Muscle layer of colon (tissue), 2 donors: ENCODE measurements around the gene PRR36.

ENCODE experiments used
- H3K27ac ChIP-seq: one replicate; pipeline ENCODE4 v1.7.0; 2013; ENCODE audit warnings: low read depth, mild to moderate bottlenecking, low read length, moderate library complexity
- H3K27me3 ChIP-seq, 2 donors: one replicate each; pipeline ENCODE4 v1.7.0; 2013; ENCODE audit warnings: low read length in 2 of 2, mild to moderate bottlenecking in 2 of 2; ENCODE audit not compliant: insufficient read depth in 2 of 2, control insufficient read depth in 1 of 2
- H3K36me3 ChIP-seq: one replicate; pipeline ENCODE4 v1.7.0; 2013; ENCODE audit warnings: mild to moderate bottlenecking, low read length; ENCODE audit not compliant: insufficient read depth
- H3K4me1 ChIP-seq: one replicate; pipeline ENCODE4 v1.7.0; 2013; ENCODE audit warnings: mild to moderate bottlenecking, low read length; ENCODE audit not compliant: insufficient read depth
- H3K4me3 ChIP-seq, 2 donors: one replicate each; pipeline ENCODE4 v1.7.0; 2013; ENCODE audit warnings: low read length in 2 of 2, low read depth in 1 of 2, mild to moderate bottlenecking in 1 of 2, moderate library complexity in 1 of 2
- H3K9ac ChIP-seq: one replicate; pipeline ENCODE4 v1.7.0; 2013; ENCODE audit warnings: low read length
- H3K9me3 ChIP-seq: one replicate; pipeline ENCODE4 v1.7.0; 2013; ENCODE audit warnings: mild to moderate bottlenecking, low read length
- donor health status: abdominal sarcoma.
- donor health status: Adenocarcinoma of cecum.

The PRR36 gene

DNA sequence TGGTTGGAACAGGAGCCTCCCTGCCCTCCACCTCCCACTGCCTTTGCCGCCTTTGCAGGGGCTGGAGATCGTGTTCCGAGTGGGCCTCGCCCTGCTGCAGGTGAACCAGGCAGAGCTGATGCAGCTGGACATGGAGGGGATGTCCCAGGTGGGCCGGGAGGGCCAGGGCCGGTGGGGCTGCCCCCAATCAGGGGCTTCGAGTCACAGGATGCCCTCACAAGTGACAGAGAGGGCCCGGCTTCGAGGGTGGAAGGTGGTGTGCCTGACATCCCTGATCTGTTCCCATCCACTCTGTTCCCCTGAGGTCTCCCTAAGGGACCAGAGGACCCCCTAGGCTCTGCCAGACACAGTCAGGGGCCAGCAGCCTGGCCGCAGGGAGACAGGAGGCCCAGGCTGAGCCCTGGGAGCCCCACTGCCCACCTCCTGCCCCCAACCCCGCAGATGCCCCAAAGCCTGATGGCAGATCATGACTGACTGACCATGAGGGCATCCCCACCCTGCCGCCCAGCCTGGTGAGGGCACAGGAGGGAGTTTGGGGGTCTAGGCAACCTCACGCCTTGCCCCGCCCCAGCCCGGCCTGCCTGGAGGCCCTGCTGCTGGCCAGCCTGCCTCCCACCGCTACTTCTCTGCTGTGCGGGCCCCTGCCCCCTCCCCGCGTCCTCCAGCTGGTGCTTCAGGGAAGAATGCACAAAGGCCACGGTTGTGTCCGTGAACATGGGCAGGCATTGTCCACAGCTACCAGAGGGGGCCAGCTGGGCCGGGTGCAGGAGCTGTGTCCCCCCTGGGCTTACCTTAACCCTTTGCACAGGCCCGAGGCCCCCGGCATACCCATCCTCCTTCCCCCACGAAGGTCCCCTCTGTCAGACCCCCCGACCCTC is 22.3 kb downstream of the PRR36 start:
- Histone ChIP-seq H3K9me3 (no peaks in the 10 kb centered on the region), H3K9ac (no peak overlapping the region), H3K27ac (no peak overlapping the region), H3K36me3 (peaks cover 4% of the 10 kb centered on the region), H3K27me3 (peaks cover 0 to 20% of the 10 kb centered on the region in 2 donors), H3K4me1 (no peaks in the 10 kb centered on the region), H3K4me3 (no peak overlapping the region)

DNA sequence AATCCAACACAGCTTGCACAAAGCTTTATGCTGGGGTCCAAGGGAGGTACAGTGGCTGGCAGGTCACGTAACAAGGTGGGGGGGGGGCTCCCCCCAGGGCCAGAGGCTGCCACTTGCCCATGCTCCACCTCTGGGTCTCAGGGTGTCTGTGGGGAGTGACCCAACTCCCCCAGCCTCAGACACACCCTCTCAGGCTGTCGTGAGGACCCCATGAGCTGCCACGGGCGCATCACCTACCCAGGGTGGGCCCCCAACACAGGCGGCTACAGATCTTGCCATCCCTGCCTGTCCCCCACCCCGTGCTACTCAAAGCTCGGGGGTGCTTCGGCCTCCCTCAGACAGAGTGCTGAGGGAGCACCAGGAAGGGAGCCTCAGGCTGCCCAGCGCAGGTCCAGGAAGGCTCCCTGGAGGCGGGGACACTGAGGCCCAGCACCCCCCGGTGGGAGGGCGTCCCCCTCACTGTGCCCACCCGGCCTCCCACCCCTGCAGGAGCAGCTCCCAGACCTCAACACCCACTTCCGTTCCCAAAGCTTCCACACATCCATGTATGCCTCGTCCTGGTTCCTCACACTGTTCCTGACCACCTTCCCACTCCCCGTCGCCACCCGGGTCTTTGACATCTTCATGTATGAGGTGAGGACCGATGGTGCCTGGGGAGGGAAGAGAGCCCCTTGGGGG is 23.1 kb downstream of the PRR36 start:
- peaks cover 0 to 12% of the 10 kb centered on the region in 2 donors for H3K27me3 ChIP-seq
- no peak overlapping the region for H3K4me3 ChIP-seq
- H3K4me1 ChIP-seq: no peaks in the 10 kb centered on the region
- no peak overlapping the region for H3K9ac ChIP-seq
- no peaks in the 10 kb centered on the region for H3K9me3 ChIP-seq
- no peak overlapping the region for H3K27ac ChIP-seq
- peaks cover 3% of the 10 kb centered on the region for H3K36me3 ChIP-seq

DNA sequence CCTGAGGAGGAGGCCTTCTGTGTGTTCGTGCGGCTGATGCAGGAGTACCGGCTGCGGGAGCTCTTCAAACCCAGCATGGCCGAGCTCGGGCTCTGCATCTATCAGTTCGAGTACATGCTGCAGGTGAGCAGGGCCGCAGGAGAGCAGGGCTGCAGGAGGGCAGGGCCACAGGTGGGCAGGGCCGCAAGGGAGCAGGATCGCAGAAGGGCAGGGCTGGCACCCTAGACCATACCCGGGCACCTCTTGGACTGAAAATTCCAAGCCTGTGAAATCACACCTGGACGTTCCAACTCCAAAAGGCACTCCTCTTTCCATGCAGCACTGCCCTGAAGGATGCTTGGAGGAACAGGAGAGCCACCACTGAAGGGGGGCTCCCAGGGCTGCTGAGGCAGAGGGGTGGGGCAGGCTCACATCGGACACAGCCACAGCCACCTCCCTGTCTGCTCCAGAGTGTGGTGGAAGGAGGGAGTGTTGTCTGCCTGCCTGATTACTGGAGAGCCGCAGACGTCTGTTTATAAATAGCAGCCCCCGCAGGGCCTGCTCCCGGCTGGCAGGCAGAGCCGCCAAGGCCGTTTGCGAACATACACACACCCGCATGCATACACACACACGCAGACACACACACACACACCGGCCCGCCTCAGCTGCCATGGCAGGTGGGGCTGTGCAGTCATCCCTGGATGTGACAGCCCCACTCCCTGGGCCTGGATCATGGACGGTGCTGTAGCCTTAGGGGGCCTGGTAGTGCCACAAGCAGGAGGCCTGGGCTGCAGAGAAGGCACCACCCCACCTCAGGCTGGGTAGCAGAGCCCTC is 24.0 kb downstream of the PRR36 start:
- H3K27ac ChIP-seq: no peak overlapping the region
- no peaks in the 10 kb centered on the region for H3K9me3 ChIP-seq
- H3K4me3 ChIP-seq: no peak overlapping the region
- no peaks in the 10 kb centered on the region for H3K36me3 ChIP-seq
- H3K4me1 ChIP-seq: no peaks in the 10 kb centered on the region
- H3K27me3 ChIP-seq: peaks cover 0 to 8% of the 10 kb centered on the region in 2 donors
- H3K9ac ChIP-seq: no peak overlapping the region

DNA sequence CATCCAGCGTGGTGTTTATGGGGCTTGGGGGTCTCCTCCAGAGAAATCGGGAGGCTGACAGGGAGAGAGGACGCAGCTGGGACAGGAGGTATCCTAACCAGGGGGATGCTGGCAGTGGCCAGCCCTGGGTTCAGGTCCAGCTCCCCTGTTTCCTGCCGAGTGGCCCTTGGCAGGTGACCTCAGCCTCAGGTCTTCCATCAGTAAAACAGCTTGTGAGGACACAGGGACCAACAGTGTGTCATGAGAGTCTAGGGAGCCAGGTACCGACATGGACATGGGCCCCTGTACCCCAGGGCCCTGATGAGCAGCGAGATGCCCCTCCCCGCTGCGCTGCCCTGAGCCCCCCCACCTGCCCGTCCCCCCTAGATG is 24.6 kb downstream of the PRR36 start:
- no peak overlapping the region for H3K4me3 ChIP-seq
- H3K27ac ChIP-seq: no peak overlapping the region
- H3K9ac ChIP-seq: no peak overlapping the region
- H3K9me3 ChIP-seq: no peaks in the 10 kb centered on the region
- no peaks in the 10 kb centered on the region for H3K36me3 ChIP-seq
- no peaks in the 10 kb centered on the region for H3K4me1 ChIP-seq
- H3K27me3 ChIP-seq: peaks cover 0 to 5% of the 10 kb centered on the region in 2 donors

DNA sequence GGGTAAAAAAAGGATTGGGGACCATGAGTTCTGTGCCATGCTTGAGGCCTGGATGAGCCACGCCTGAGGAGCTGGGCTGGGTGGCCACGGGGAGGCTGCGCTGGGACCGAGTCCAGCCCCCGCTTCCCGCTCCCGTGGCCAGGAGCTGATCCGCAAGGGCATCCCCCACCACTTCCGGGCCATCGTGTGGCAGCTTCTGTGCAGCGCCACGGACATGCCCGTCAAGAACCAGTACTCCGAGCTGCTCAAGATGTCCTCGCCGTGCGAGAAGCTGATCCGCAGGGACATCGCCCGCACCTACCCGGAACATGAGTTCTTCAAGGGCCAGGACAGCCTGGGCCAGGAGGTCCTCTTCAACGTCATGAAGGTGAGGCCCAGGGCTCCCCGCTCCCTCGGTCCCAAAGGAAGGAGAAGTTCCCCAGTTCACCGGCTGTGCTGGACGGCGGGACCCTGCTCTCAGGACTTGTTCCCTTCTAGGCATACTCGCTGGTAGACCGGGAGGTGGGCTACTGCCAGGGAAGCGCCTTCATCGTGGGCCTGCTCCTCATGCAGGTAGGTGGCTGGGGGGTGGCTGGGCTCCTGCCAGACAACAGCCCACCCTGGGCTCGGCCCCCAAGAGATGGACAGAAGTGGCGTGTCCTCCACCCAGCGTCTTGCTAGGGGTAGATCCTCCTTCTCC is 25.3 kb downstream of the PRR36 start:
- H3K4me1 ChIP-seq: no peaks in the 10 kb centered on the region
- no peak overlapping the region for H3K4me3 ChIP-seq
- H3K27me3 ChIP-seq: no peaks in the 10 kb centered on the region
- H3K9ac ChIP-seq: no peak overlapping the region
- no peaks in the 10 kb centered on the region for H3K36me3 ChIP-seq
- no peak overlapping the region for H3K27ac ChIP-seq
- no peaks in the 10 kb centered on the region for H3K9me3 ChIP-seq

DNA sequence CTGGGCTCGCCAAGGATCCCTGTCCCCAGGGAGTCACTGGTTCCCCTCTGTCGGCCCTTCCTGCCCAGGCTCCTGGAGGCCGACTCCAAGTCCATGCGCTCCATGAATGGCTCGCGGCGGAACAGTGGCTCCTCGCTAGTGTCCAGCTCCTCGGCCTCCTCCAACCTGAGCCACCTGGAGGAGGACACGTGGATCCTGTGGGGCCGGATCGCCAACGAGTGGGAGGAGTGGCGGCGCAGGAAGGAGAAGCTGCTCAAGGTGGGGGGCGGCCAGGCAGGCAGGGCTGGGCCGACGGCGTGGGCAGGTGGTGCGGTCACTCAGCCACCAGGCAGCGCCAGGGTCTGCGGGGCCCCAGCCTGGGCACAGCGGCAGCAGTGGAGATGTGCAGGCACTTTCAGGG is 26.5 kb downstream of the PRR36 start:
- no peaks in the 10 kb centered on the region for H3K36me3 ChIP-seq
- no peak overlapping the region for H3K4me3 ChIP-seq
- no peaks in the 10 kb centered on the region for H3K4me1 ChIP-seq
- H3K27me3 ChIP-seq: no peaks in the 10 kb centered on the region
- H3K27ac ChIP-seq: no peak overlapping the region
- H3K9me3 ChIP-seq: no peaks in the 10 kb centered on the region
- no peak overlapping the region for H3K9ac ChIP-seq

DNA sequence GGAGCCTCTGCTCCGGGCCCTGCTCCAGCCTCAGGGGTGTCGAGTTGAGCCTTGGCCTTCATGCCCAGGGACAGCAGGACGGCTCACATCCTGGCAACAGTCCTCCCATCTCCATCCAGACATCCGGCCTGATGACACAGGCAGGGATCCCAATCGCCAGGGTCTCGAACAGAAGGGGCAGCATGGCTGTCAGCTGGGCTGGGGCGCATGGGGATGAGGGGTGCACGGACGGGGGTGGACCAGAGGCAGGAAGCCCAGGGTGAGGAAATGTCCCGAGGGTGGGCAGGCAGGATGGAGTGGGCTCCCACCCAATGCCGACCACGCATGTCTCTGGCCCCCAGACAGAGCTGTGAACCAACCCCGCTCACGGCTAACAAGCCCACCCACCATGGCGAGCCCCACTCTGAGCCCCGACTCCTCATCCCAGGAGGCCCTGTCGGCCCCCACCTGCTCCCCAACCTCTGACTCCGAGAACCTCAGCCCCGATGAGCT is 28.0 kb downstream of the PRR36 start:
- Histone ChIP-seq H3K36me3 (no peaks in the 10 kb centered on the region), H3K9me3 (no peaks in the 10 kb centered on the region), H3K4me1 (no peaks in the 10 kb centered on the region), H3K9ac (no peak overlapping the region), H3K27ac (no peak overlapping the region), H3K27me3 (no peaks in the 10 kb centered on the region), H3K4me3 (no peak overlapping the region)

DNA sequence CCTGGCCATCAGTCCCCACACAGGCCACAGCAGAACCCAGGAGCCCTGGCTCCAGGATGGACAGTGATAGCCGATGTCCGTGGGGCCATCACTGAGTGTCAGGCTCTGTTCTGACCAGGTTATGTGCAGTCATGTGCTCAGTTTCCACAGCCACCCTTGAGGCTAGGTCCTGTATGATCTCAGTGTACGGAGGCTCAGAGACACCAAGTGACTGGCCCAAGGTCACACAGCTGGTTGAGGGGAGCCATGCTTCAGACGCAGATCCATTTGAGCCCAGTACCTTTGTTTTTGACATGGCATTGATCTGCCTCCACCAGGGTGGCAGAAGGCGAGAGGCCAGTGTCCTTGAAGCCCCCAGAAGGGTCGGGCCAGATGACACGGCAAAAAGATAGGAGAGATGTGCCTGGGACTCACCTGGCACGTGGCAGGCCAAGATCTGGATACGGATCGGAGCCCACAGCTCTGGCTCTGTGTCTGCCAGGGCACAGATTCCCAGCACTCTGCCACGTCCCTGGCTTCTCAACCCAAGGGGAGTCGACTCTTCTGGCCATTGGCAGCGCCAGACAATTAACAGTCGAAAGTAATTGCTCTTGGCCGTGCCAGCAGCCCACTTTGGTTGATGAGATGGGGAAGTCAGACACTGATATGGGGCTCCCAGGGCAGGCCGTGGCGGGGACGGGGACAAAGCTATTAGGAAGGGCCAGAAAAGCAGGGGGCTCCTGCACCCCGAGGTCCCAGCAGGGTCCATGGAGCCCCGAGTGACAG is 28.6 kb downstream of the PRR36 start:
- Histone ChIP-seq H3K27ac (no peak overlapping the region), H3K27me3 (no peaks in the 10 kb centered on the region), H3K36me3 (no peaks in the 10 kb centered on the region), H3K9me3 (no peaks in the 10 kb centered on the region), H3K4me1 (no peaks in the 10 kb centered on the region), H3K4me3 (no peak overlapping the region), H3K9ac (no peak overlapping the region)

DNA sequence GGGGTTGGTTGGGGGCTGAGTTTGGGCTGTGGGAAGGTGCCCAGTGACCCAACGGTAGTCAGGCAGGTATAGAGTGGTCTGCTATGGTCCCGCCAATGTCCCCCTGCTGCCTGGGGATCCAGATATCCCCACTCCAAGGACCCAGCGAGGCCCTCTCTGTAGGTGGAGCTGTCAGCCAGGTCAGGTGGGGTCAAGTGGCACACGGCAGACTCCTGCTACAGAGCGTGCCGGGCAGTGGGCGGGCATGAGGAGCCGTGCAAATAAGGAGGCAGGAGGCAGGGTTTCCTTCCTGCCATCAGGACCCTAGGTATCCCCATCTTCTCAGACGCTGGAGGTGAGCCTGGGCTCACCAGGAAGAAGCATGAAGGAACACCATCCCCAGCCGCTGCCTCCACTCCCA is 29.2 kb downstream of the PRR36 start:
- Histone ChIP-seq H3K9ac (no peak overlapping the region), H3K4me1 (no peaks in the 10 kb centered on the region)

DNA sequence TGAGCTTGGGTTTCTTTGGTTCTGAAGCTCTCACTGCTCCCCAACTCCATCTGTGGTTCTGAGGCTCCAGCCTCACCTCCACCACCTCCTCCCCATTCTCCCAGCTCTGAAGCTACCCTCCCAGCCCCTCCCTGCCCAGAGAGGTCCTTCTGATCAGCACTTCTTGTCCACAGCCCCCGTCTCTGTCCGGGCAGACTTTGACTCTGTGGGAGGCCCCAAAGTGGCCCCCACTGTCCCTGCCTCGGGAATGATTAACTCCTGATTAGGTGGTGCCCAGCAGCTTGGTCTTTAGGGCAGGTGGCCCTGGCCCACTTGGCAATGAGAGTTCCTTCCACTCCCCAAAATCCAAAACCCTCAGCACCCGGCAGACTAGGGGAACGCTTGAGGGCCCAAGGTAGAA is 29.8 kb downstream of the PRR36 start:
- Histone ChIP-seq H3K9me3 (no peaks in the 10 kb centered on the region), H3K27me3 (no peaks in the 10 kb centered on the region), H3K9ac (no peak overlapping the region), H3K27ac (no peak overlapping the region), H3K4me3 (no peak overlapping the region), H3K4me1 (no peaks in the 10 kb centered on the region), H3K36me3 (no peaks in the 10 kb centered on the region)

More for the DNA sequence above, 29.2 kb downstream of the PRR36 start:
- no peaks in the 10 kb centered on the region for H3K36me3 ChIP-seq
- no peak overlapping the region for H3K4me3 ChIP-seq
- H3K27ac ChIP-seq: no peak overlapping the region
- no peaks in the 10 kb centered on the region for H3K9me3 ChIP-seq
- H3K27me3 ChIP-seq: no peaks in the 10 kb centered on the region
